ENCODE results near the gene SAMD7. TPM values are rescaled to one million over a fixed set of nuclear protein-coding genes. Genes with fewer than 3 reads are reported as not detected.

Gene SAMD7
- total and polyA plus RNA-seq, 9 of the 15 experiments (the other 6 are each of a cell fraction or from before 2014, with no cell fraction given), result not detected

DNA sequence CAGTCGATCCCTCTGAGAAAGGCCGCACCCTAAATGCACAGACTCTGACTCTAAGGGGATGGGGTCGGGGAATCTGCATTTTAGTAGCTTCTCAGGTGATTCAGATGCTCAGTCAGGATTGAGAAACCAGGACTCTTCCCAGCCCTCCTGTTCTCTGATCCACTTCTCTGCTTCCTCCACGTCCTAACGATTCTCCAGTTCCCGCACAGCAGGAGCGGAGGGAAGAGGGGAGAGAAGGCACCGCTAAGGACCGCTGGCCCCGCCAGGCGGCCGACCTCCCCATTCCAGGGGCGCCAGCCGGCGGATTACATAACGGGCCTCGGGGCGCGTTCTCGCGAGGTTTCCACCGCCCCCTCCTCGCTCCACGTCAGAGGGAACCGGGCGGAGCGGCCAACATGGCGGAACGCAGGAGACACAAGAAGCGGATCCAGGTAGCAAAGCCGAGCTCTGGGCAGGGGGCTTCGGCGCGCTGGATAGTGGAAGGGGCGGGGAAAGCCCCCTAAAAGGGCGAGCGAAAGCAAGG, 55.1 kb downstream of the SAMD7 start, which contains the start of gene SEC62 (continued):
- TF ChIP-seq, protein P1, sequence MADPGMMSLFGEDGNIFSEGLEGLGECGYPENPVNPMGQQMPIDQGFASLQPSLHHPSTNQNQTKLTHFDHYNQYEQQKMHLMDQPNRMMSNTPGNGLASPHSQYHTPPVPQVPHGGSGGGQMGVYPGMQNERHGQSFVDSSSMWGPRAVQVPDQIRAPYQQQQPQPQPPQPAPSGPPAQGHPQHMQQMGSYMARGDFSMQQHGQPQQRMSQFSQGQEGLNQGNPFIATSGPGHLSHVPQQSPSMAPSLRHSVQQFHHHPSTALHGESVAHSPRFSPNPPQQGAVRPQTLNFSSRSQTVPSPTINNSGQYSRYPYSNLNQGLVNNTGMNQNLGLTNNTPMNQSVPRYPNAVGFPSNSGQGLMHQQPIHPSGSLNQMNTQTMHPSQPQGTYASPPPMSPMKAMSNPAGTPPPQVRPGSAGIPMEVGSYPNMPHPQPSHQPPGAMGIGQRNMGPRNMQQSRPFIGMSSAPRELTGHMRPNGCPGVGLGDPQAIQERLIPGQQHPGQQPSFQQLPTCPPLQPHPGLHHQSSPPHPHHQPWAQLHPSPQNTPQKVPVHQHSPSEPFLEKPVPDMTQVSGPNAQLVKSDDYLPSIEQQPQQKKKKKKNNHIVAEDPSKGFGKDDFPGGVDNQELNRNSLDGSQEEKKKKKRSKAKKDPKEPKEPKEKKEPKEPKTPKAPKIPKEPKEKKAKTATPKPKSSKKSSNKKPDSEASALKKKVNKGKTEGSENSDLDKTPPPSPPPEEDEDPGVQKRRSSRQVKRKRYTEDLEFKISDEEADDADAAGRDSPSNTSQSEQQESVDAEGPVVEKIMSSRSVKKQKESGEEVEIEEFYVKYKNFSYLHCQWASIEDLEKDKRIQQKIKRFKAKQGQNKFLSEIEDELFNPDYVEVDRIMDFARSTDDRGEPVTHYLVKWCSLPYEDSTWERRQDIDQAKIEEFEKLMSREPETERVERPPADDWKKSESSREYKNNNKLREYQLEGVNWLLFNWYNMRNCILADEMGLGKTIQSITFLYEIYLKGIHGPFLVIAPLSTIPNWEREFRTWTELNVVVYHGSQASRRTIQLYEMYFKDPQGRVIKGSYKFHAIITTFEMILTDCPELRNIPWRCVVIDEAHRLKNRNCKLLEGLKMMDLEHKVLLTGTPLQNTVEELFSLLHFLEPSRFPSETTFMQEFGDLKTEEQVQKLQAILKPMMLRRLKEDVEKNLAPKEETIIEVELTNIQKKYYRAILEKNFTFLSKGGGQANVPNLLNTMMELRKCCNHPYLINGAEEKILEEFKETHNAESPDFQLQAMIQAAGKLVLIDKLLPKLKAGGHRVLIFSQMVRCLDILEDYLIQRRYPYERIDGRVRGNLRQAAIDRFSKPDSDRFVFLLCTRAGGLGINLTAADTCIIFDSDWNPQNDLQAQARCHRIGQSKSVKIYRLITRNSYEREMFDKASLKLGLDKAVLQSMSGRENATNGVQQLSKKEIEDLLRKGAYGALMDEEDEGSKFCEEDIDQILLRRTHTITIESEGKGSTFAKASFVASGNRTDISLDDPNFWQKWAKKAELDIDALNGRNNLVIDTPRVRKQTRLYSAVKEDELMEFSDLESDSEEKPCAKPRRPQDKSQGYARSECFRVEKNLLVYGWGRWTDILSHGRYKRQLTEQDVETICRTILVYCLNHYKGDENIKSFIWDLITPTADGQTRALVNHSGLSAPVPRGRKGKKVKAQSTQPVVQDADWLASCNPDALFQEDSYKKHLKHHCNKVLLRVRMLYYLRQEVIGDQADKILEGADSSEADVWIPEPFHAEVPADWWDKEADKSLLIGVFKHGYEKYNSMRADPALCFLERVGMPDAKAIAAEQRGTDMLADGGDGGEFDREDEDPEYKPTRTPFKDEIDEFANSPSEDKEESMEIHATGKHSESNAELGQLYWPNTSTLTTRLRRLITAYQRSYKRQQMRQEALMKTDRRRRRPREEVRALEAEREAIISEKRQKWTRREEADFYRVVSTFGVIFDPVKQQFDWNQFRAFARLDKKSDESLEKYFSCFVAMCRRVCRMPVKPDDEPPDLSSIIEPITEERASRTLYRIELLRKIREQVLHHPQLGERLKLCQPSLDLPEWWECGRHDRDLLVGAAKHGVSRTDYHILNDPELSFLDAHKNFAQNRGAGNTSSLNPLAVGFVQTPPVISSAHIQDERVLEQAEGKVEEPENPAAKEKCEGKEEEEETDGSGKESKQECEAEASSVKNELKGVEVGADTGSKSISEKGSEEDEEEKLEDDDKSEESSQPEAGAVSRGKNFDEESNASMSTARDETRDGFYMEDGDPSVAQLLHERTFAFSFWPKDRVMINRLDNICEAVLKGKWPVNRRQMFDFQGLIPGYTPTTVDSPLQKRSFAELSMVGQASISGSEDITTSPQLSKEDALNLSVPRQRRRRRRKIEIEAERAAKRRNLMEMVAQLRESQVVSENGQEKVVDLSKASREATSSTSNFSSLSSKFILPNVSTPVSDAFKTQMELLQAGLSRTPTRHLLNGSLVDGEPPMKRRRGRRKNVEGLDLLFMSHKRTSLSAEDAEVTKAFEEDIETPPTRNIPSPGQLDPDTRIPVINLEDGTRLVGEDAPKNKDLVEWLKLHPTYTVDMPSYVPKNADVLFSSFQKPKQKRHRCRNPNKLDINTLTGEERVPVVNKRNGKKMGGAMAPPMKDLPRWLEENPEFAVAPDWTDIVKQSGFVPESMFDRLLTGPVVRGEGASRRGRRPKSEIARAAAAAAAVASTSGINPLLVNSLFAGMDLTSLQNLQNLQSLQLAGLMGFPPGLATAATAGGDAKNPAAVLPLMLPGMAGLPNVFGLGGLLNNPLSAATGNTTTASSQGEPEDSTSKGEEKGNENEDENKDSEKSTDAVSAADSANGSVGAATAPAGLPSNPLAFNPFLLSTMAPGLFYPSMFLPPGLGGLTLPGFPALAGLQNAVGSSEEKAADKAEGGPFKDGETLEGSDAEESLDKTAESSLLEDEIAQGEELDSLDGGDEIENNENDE (IDR thresholded peaks at IDR 0.05; ENCODE audit: low read depth, low read length), result no peak
- TF ChIP-seq ZNF589 (CRISPR knock-in tag; IDR thresholded peaks at IDR 0.05; ENCODE audit: low read depth) (no peak), ATF7 (IDR thresholded peaks at IDR 0.05) (peak; percentile 84), HDAC3 (IDR thresholded peaks at IDR 0.05; ENCODE audit: borderline replicate concordance, partially characterized antibody) (peak; percentile 47), POLR2G (IDR thresholded peaks at IDR 0.05; ENCODE audit: low read depth, low read length) (peak; percentile 96), EP300 (IDR thresholded peaks at IDR 0.05; ENCODE audit: low read length) (no peak; the same call in 1 of the 2 replicates), STAT5B (CRISPR knock-in tag; IDR thresholded peaks at IDR 0.05) (no peak), KLF6 (CRISPR knock-in tag; IDR thresholded peaks at IDR 0.05; ENCODE audit: borderline replicate concordance) (peak; percentile 13; the same call in 1 of the 2 replicates), ETS2 (tag; IDR thresholded peaks at IDR 0.05; ENCODE audit: borderline replicate concordance, poor library complexity, severe bottlenecking) (no peak), SRSF7 (optimal IDR thresholded peaks at IDR 0.05; ENCODE audit: low read depth, low read length) (no peak), TFAM (CRISPR knock-in tag; conservative IDR thresholded peaks at IDR 0.05) (no peak), RFX7 (CRISPR knock-in tag; IDR thresholded peaks at IDR 0.05) (no peak), FOXM1 (IDR thresholded peaks at IDR 0.05; ENCODE audit: low read depth) (no peak), FOXM1 (CRISPR knock-in tag; IDR thresholded peaks at IDR 0.05; ENCODE audit: low read depth) (no peak)
- TF ChIP-seq, protein P2, sequence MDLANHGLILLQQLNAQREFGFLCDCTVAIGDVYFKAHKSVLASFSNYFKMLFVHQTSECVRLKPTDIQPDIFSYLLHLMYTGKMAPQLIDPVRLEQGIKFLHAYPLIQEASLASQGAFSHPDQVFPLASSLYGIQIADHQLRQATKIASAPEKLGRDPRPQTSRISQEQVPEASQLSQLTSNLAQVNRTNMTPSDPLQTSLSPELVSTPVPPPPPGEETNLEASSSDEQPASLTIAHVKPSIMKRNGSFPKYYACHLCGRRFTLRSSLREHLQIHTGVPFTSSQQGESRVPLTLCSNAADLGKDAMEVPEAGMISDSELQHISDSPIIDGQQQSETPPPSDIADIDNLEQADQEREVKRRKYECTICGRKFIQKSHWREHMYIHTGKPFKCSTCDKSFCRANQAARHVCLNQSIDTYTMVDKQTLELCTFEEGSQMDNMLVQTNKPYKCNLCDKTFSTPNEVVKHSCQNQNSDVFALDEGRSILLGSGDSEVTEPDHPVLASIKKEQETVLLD (IDR thresholded peaks at IDR 0.05), result no peak; the same call in 1 of the 2 replicates

Data from K562 (cell line).